Endodermal cell (in vitro differentiated cells): ENCODE results near the gene G0S2. TPM values are rescaled to one million over a fixed set of nuclear protein-coding genes. Genes with fewer than 3 reads are reported as not detected.

Experiments
- DNase-seq: peaks from one replicate; pipeline ENCODE4 v3.0.0-alpha.2; 2017
- H3K27ac ChIP-seq: 2 replicates; pipeline ENCODE4 v1.5.1; 2013; ENCODE audit warnings: mild to moderate bottlenecking, low read depth, low read length, moderate library complexity
- H3K27me3 ChIP-seq: 2 replicates; pipeline ENCODE4 v1.6.1; 2013; ENCODE audit warnings: mild to moderate bottlenecking, low read length, moderate library complexity; ENCODE audit not compliant: insufficient read depth, control insufficient read depth, poor library complexity, severe bottlenecking
- H3K36me3 ChIP-seq: 2 replicates; pipeline ENCODE4 v1.7.0; 2013; ENCODE audit warnings: mild to moderate bottlenecking, low read length, moderate library complexity; ENCODE audit not compliant: control insufficient read depth, insufficient read depth
- H3K4me1 ChIP-seq: one replicate; pipeline ENCODE4 v1.7.0; 2013; ENCODE audit warnings: low read length; ENCODE audit not compliant: control insufficient read depth, insufficient read depth
- H3K4me3 ChIP-seq: 2 replicates; pipeline ENCODE4 v1.5.1; 2013; ENCODE audit warnings: mild to moderate bottlenecking, low read length, moderate library complexity
- H3K9ac ChIP-seq: 2 replicates; pipeline ENCODE4 v1.6.1; 2013; ENCODE audit warnings: mild to moderate bottlenecking, low read length, moderate library complexity; ENCODE audit not compliant: poor library complexity, severe bottlenecking; ENCODE audit errors: extremely low read depth
- H3K9me3 ChIP-seq: 2 replicates; pipeline ENCODE4 v1.6.1; 2013; ENCODE audit warnings: mild to moderate bottlenecking, low read length, moderate library complexity; ENCODE audit not compliant: control insufficient read depth
- H3K27ac Mint-ChIP-seq: 2 replicates; pipeline ENCODE4 v1.8.0; 2020; ENCODE audit warnings: mixed read lengths
- H3K27me3 Mint-ChIP-seq: 2 replicates; pipeline ENCODE4 v1.8.0; 2021; ENCODE audit warnings: mild to moderate bottlenecking, mixed read lengths; ENCODE audit not compliant: insufficient read depth
- H3K36me3 Mint-ChIP-seq: 2 replicates; pipeline ENCODE4 v1.8.0; 2020; ENCODE audit warnings: low read depth, mixed read lengths
- H3K4me1 Mint-ChIP-seq: 2 replicates; pipeline ENCODE4 v1.8.0; 2020; ENCODE audit warnings: mixed read lengths
- H3K4me3 Mint-ChIP-seq: 2 replicates; pipeline ENCODE4 v1.8.0; 2020; ENCODE audit warnings: mild to moderate bottlenecking, moderate library complexity, mixed read lengths
- H3K9me3 Mint-ChIP-seq: 2 replicates; pipeline ENCODE4 v1.8.0; 2020; ENCODE audit warnings: mild to moderate bottlenecking, mixed read lengths
- CTCF ChIP-seq: fragments of 200-600 bp; sonication (generic); conservative IDR thresholded peaks from 2 replicates; pipeline ENCODE4 v1.5.0; 2021; ENCODE audit warnings: antibody characterized with exemption, mild to moderate bottlenecking
- WGBS, 2 experiments: methylation state at CpG; one replicate each; pipeline versions ENCODE4 v1.1.5 to v1.1.7; 2013; ENCODE audit warnings: missing lambda C conversion rate in 2 of 2, mixed read lengths in 1 of 2; ENCODE audit not compliant: insufficient coverage in 1 of 2, insufficient read length in 1 of 2; 5-methylcytosine and 5-hydroxymethylcytosine counted together
- total RNA-seq, 2 donors: library from RNA; stranded (reverse); fragmentation: NEBNext Ultra II Directional in 1 of 2; extraction: Animal tissue kit (Norgen Biotek cat#: 25700) in 1 of 2; gene quantifications; 2 replicates in 1 of 2; 3 replicates in 1 of 2; pipeline ENCODE4 v1.2.1, GENCODE V29; 2021

The G0S2 gene
- total RNA-seq, 2 donors from 2014 or later, result not detected

GRCh38 chr1:209710847-209711246 lies 35.6 kb downstream of the G0S2 start:
- no peak for DNase-seq
- Mint-ChIP-seq H3K9me3 (no peaks in the 10 kb centered on the region), H3K4me1 (no peaks in the 10 kb centered on the region), H3K36me3 (no peaks in the 10 kb centered on the region), H3K27me3 (peaks cover 12% of the 10 kb centered on the region), H3K27ac (no peak overlapping the region), H3K4me3 (no peak overlapping the region)
- no peak for TF ChIP-seq CTCF
- Histone ChIP-seq H3K4me1 (no peaks in the 10 kb centered on the region), H3K9ac (no peak overlapping the region), H3K4me3 (no peak overlapping the region), H3K27me3 (peaks cover 31% of the 10 kb centered on the region), H3K9me3 (no peaks in the 10 kb centered on the region), H3K27ac (no peak overlapping the region), H3K36me3 (no peaks in the 10 kb centered on the region)
- 96 to 97% methylated on average over 3 of the region's 3 CpGs for WGBS, 2 experiments

- no peaks in the 10 kb centered on the region for H3K4me1 Mint-ChIP-seq
- H3K9me3 Mint-ChIP-seq, result no peaks in the 10 kb centered on the region
- Histone ChIP-seq H3K27me3 (peaks cover 46% of the 10 kb centered on the region), H3K4me1 (no peaks in the 10 kb centered on the region), H3K27ac (no peak overlapping the region), H3K4me3 (no peak overlapping the region), H3K36me3 (no peaks in the 10 kb centered on the region), H3K9me3 (no peaks in the 10 kb centered on the region), H3K9ac (no peak overlapping the region)
- peaks cover 12% of the 10 kb centered on the region for H3K27me3 Mint-ChIP-seq
- WGBS, 2 experiments, result 94 to 100% methylated on average over 1 to 2 of the region's 2 CpGs
- H3K4me3 Mint-ChIP-seq, result no peak overlapping the region
- no peak for TF ChIP-seq CTCF
- no peak for DNase-seq
- no peak overlapping the region for H3K27ac Mint-ChIP-seq
- no peaks in the 10 kb centered on the region for H3K36me3 Mint-ChIP-seq
Measured at GRCh38 chr1:209714338-209714737, 39.1 kb downstream of the G0S2 start.

GRCh38 chr1:209715314-209715713 lies 40.1 kb downstream of the G0S2 start:
- Mint-ChIP-seq H3K4me1 (no peaks in the 10 kb centered on the region), H3K4me3 (no peak overlapping the region), H3K27ac (no peak overlapping the region), H3K9me3 (no peaks in the 10 kb centered on the region), H3K36me3 (no peaks in the 10 kb centered on the region), H3K27me3 (peaks cover 11% of the 10 kb centered on the region)
- Histone ChIP-seq H3K9me3 (no peaks in the 10 kb centered on the region), H3K4me3 (no peak overlapping the region), H3K27ac (no peak overlapping the region), H3K9ac (no peak overlapping the region), H3K27me3 (peaks cover 38% of the 10 kb centered on the region), H3K4me1 (no peaks in the 10 kb centered on the region), H3K36me3 (no peaks in the 10 kb centered on the region)
- no peak for TF ChIP-seq CTCF
- DNase-seq, result no peak
